Measurements from ENCODE around the gene TNFRSF13B.
A peak's percentile ranks its signal among the peaks of the same experiment; 100 is the strongest.

The TNFRSF13B gene

GRCh38 chr17:16953841-16954240, 18.1 kb downstream of the TNFRSF13B start:
- no peak for DNase-seq

- no peak for DNase-seq
These were observed 18.6 kb downstream of the TNFRSF13B start for GRCh38 chr17:16953347-16953746.

GRCh38 chr17:16952401-16952800, 19.5 kb downstream of the TNFRSF13B start:
- no peak for DNase-seq

GRCh38 chr17:16950488-16950887, 21.4 kb downstream of the TNFRSF13B start:
- DNase-seq: no peak

GRCh38 chr17:16948587-16949376, 23.1 kb downstream of the TNFRSF13B start:
- DNase-seq: no peak

GRCh38 chr17:16947470-16947869, 24.4 kb downstream of the TNFRSF13B start:
- no peak for DNase-seq

GRCh38 chr17:16945663-16946218, 26.2 kb downstream of the TNFRSF13B start:
- no peak for DNase-seq

- no peak for DNase-seq
These were observed 26.8 kb downstream of the TNFRSF13B start for GRCh38 chr17:16945136-16945482.

- DNase-seq: no peak
These were observed 27.4 kb downstream of the TNFRSF13B start for GRCh38 chr17:16944334-16945135.

- no peak for DNase-seq
These were observed 28.2 kb downstream of the TNFRSF13B start for GRCh38 chr17:16943541-16944333.

GRCh38 chr17:16943032-16943352, 28.9 kb downstream of the TNFRSF13B start:
- no peak for DNase-seq

- DNase-seq: peak; percentile 61
These were observed 29.5 kb downstream of the TNFRSF13B start for GRCh38 chr17:16942141-16943031.

GRCh38 chr17:16941072-16942036, 30.6 kb downstream of the TNFRSF13B start:
- no peak for DNase-seq

GRCh38 chr17:16940116-16940881, 31.6 kb downstream of the TNFRSF13B start:
- no peak for DNase-seq

- no peak for DNase-seq
These were observed 32.3 kb downstream of the TNFRSF13B start for GRCh38 chr17:16939606-16940115.

GRCh38 chr17:16939208-16939576, 32.7 kb downstream of the TNFRSF13B start:
- no peak for DNase-seq

- no peak for DNase-seq
These were observed 33.3 kb downstream of the TNFRSF13B start for GRCh38 chr17:16938496-16939207.

GRCh38 chr17:16938031-16938430, 33.9 kb downstream of the TNFRSF13B start:
- no peak for DNase-seq

GRCh38 chr17:16937431-16937830, 34.5 kb downstream of the TNFRSF13B start:
- no peak for DNase-seq
